Brain pericyte (primary cell): ENCODE measurements around the gene KLK1.
"Not testable (repeated sequence)": the region's sequence is repeated elsewhere in the genome, so short reads cannot be mapped to it uniquely, and the experiment has no call there.

ENCODE experiments used
- DNase-seq: peaks from one replicate; pipeline ENCODE4 v3.0.0-alpha.2; 2012; ENCODE audit warnings: low read depth, low spot score

Gene KLK1

DNA sequence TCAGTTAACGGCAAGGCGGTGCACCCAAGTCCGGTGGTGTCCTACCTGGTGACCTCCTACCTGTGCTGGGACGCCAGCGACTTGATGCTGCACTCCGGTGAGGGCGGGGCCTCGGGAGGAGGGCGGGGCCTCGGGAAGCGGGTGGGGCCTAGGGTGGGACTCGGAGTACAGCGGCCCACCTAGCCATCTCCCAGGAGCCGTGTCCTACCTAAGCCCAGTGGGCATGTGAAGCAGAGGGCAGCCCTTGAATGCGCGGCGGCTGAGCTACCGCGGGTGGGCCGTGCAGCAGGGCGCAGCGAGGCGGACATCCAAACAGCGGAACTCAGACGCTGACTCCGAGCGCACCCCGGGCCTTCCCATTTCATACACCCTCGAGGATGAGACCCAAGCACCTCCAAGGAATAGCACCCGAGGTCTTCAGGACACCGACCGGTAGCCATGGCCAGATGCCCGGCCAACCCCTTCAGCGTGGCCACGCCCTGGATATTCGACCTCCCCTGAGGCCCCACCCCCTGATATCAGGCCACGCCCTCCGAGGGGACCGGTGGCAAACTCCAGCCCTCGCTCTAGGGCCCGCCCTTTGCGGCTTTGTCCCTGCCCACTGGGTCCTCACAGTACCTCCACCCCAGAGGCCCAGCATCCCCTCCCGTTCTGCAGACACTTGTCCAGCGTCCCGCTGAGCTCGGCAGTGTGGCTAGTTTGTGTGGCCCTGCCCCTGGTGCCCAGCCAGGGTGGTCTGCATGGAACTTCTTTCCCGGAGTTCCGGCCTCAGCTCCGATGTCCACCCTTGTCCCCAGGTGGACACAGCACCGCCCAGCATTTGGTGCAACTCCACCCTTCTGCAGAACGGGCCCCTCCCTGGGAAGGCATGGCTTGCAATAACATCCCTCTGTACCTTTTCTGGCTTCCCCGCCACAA, 5.4 kb downstream of the KLK1 start:
- DNase-seq, result no peak

DNA sequence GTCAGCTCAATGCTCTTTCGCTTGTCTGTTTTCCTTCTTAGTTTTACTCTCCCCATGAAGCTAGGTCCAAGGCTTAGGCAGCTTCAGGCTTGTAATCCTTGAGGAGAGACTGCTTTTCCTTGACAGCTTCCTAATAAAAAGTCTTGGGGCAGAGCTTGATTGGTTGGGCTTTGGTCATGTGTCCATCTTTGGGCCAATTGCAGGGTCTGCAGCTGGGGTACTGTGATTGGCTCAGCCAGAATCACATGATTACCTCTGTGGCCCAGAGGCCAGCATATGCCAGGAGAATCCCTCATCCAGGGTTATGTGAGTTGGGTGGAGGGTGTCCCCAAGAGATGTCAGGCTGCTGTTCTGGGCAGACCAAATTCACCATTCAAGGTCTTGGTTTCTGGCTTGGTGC, 8.1 kb downstream of the KLK1 start:
- no peak for DNase-seq

DNA sequence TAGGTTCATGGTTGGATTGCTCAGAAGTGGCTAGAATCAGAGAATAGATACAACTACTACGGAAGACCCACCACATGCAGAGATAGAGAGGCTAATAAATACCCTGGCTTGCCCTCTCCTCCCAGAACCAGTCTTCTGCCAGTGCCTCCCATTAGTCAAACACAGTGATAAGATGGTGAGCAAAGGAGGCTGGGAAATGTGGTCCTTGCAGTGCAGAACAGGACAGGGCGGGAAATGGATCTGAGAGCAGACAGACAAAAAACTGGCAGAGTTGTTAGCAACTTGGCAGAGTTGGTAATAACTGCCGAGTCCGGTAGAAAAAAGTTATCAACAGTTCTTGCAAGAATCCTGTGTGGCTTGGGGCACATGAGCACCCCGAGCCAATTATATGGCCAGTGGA, 8.7 kb downstream of the KLK1 start:
- no peak for DNase-seq

DNA sequence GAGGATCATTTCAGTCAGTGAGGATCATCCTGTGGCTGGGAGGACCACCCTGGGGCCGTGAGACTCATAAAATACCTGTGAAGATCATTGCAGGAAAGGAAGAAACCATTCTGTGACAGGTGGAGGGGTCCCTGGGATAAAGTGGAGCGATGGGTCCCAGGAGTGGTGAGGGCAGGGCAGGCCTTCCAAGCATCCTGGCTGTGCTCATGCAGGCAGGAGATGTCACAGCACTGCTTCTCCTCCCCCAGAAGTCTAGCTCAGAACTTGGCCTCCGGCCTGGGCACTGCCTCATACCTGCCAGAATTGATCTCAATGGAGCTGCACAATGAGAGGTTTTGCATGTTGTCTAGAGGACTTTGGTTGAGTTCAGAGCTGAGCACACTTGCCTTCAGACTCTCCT, 11.1 kb downstream of the KLK1 start:
- DNase-seq, result no peak

DNA sequence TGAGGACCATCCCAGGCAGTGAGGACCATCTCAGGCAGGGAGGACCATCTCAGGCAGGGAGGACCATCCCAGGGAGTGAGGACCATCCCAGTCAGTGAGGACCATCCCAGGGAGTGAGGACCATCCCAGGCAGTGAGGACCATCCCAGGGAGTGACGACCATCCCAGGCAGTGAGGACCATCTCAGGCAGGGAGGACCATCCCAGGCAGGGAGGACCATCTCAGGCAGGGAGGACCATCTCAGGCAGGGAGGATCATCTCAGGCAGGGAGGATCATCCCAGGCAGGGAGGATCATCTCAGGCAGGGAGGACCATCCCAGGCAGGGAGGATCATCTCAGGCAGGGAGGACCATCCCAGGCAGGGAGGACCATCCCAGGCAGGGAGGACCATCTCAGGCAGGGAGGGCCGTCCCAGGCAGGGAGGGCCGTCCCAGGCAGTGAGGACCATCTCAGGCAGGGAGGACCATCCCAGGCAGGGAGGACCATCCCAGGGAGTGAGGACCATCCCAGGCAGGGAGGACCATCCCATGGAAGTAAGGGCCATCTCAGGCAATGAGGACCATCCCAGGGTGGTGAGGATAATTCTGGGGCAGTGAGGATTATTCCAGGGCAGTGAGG, 11.9 kb downstream of the KLK1 start:
- not testable (repeated sequence) for DNase-seq

DNA sequence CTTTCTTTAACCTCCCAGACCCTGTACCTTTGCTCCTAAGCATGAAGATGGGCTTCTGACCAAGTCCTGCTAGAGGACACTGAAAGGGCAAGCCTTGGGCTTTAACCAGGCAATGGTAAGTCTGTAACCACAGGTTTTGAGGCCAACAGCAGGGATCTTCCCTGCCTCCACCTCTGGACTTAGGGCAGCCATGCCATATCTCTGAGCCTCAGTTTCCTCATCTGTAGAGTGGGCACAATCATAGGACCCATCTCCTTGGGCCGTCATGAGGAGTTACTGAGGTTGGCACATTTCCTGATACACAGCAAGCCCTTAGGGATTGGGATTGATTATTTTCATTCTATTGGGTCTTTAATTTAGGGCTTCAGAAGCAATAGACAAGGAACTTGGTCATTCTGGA, 14.7 kb downstream of the KLK1 start:
- no peak for DNase-seq

DNA sequence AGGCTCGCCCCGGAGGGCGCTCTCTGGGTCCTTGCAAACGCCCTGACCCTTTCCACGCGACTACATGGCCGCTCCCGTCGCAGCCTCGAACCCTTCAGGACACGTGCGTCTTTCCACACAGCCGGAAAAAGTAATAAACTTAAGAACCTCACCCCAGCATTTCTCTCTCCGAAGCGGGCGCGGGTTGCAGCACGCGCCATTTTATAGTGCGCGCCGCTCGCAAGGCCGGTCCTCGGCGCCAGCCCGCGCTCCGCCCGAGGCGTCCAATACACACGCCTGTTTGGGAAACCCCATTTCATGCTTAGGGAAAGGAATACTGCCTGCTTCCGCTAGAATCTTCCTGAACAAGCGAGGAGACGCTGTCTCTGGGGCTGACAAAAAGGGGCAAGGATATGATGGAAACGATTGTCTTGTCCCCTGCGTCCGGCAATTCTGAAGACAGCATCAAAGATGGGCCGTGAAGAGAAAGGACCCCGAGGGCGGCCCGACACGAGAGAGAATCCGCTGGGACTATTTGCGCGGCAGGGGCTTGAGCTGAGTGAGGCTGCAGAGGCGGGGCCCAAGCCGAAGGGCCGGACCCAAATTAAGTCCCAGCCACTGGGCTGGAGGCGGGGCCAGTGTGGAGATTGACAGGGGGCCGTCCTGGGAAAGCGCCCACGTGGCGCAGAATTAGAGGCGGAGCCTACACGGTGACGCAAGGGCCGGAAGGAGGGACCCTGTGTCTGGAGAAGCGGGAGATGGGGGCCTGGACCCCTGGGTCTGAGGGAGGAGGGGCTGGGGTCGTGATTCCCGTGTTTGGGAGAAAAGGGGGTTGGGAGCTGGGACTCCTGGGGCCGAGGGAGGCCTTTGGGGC, 18.9 kb downstream of the KLK1 start:
- peak; percentile 96 for DNase-seq

DNA sequence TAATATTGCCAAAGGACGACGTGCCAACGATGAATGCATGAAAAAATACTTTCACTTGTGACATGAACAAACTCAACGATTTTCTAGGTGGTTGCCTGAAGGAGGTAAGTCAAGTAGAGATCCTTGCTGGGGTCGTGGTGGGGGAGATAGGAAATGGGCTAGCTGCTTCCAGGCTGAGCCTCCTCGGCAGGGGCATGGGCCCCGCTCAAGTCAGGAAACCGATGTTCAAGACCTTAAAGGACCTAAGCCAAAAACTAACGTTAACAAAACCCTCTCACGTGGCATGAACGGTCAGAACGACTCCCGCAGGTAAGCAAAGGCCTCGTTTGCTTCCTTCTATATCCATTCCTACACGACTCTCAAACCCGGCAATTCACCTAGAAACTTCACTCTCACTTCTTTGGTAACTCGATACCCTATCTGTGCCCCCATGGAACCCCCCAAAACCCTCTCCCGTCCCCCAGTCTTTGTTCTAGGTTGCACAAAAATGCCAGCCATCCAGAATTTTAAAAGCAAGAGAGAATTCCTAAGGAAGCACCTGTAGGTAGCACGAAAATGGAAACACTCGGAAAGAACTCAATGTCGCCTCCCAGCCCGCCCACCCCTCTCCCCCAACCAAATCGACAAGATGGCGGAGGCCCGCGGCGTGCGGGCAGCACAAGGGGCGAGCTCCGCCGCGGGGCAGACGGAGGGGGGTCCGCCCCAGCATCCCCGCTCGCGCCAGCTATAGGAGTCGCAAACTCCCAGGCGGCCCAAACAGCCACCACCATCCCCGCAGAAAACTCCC, 19.8 kb downstream of the KLK1 start:
- DNase-seq, result no peak

DNA sequence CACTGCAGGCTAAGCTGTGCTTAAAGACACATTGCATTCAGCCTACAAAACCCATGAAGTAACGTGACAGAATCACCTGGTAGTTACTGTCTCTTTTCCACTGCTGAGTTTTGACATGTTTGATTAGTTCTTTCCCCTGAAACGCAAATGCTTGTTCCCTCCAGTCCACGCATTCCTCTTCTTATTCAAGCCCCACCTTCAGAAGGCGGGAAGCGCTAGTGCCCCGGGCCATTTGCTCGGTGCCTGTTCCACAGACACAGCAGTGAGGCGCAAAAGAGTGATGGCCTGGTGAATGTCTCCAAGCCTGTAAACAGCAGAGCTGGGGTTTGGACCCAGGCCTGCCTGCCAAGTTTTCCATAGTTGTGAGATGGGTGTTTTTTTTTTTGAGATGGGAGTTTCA, 22.5 kb downstream of the KLK1 start:
- no peak for DNase-seq

DNA sequence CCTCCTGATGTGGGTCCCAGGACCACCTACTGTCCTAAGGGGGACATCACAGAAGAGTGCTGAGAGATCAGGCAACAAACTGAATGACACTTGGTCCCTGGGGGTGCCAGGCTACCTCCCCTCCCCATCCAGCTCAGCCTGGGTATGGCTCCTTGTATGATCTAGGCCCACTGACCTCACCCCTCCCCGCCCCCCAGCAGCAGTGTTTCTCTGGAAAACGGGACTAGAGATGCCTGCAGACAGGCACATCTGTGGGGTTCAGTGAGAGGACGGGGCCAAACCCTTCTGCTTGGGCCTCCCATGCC, 24.1 kb downstream of the KLK1 start:
- no peak for DNase-seq

DNA sequence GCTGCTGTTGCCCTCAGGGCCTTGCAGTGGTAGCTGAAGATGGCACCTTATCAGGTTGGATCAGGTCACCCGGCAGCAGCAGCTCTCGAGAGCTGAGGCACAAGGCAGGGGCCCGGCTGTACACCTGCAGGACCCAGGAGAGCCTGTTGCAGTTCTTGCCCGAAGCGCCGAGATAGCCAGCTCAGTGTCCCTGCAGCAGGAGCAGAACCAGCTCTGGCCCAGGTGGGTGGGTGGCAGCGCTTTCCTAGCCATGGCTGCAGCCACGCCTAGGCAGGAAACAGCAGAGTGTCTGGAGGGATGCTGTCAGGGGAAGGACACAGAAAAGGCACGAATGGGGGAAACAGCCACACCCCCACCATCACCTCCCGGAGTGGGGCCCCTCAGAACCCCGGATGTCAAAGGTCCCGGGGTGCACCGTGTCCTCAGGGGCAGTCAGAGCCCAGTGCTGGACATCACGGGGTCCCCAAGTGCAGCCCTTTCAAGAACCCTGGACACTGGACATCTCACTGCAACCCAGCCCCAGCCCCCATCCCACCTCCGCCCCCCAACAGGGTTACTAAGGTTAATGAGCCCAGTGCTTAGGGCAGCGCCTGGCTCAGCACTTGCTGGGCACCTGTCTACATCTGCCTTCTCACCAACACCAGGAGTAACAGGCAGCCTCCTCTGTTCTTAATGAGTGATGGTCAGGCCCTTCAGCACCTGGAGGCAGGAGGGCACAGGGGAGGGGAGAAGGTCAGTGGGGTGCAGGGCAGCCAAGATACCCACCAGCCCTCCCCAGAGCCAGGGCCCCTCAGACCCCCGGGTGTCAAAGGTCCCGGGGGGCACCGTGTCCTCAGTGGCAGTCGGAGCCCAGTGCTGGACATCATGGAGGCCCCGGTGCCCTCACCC, 24.7 kb downstream of the KLK1 start:
- no peak for DNase-seq

DNA sequence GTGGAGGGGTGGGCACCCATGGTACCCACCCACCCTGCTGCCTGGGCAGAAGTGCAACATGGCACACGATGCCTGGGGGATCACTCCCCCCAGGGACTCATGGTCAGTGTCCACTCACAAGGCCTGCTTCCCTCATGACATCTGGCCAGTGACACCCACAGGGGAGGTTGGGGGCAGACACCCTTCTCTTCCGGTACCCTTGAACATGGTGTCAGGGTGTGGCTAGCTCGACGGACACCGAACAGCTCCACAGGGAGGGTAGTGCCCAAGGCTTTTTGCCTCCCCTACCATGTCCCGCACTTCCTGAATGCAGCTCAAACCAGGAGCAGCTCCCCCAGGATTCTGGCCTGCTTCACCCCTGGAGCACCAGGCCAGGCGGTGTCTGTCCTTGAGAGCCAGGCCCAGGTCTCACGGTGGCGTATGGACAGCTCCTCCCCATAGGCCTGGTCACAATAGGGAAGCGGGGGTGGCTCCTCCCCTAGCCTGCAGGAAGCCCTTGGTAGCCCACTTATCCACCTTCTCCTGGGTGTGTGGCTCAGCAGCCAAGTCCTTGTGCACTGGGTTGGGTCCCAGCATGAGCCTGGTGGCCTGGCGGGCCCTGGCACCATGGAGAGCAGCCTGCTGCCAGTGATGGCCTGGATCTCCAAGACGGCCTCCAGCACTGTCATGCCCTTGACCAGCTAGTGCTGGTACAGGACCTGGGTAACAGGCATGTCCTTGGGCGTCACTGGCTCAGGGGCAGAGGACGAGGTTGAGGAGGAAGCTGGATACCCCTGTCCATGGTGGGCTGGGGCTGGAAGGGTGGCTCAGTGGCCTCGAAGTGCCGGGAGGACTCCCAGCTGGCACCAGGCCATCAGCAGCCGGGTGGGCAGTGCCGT, 25.6 kb downstream of the KLK1 start:
- DNase-seq, result no peak

DNA sequence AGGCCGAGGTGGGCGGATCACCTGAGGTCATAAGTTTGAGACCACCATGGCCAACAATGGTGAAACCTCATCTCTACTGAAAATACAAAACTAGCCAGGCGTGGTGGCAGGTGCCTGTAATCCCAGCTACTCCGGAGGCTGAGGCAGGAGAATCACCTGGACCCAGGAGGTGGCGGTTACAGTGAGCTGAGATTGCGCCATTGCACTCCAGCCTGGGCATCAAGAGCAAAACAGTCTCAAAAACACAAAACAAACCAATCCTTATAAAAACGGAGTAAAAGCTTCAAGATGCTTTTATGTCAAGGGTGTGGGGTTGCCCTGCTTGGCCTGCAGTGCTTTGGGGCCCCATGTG, 26.2 kb downstream of the KLK1 start:
- DNase-seq, result no peak

DNA sequence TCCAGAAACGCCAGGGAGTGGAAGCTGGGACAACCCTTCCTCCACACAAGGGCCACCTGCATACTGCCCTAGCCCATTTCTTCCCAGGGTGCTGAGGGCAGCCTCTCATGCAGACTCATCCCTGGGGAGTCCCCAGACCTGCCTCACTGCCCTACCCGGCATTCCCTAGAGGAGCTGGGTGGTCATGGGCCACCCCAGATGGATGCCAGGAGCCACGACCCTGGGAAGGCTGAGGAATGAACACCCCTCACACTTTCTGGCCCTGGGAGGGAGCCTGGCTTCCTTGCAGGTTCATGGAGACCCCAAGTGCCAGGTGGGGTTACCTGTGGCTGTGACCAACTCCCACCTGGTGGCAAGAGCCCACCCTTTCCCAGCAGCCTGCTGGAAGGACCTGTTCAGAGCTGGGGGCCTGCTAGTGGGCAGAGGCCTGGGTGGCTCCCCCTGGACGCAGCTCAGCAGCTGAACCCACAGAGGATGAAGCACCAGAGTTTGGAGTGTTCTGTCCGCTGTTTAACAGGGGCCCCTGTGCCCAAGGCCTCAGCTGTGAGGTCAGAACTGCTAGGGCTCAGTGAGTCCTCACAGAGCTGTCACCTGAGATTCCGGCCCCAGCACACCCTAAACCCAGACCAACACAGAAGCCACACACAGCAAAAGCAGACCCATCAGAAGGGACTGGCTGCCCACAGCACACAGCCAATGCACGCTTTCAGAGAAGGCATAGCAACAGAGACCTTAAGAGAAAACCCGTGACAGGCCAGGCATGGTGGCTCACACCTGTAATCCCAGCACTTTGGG, 26.8 kb downstream of the KLK1 start:
- DNase-seq, result no peak

DNA sequence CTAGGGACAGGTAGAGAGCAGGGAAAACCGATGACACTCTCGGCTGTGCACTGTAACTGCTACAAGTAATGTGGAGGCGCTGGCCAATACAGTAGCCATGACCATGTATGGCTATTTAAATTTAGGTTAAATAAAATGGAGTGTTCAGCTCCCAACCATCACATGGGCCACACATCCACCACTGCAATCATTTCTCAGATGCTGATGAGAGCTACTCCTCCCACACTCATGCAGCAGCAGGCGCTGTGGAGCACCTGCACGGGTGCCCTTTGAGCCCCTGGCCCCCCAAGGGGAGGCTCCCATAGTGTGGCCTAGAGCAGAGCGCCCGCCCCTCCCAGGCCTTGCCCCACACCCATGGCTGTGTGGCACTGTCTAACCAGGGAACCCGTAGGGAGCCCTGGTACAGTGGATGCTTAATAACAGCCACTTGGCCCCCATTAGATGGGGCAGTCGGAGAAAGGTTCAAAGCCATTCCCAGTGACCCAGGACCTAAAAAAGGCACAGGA, 27.4 kb downstream of the KLK1 start:
- DNase-seq, result no peak

DNA sequence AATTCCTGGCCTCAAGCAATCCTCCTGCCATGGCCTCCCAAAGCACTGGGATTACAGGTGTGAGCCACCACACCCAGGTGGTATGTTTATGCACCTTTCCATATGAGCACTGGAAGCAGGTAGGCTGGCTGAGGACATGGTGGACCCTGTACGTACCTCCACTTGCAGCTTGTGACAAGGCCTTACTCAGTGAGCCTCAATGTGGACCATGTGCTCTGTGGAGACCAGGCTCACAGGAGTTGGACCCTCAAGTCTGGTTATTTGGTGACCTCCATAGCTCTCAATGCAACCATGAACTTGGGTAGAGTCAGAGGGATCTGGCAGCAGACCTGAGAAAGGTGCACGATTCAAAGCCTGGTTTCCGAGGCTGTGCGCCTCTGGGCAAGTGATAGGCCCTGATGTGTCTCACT, 27.9 kb downstream of the KLK1 start:
- DNase-seq, result no peak

DNA sequence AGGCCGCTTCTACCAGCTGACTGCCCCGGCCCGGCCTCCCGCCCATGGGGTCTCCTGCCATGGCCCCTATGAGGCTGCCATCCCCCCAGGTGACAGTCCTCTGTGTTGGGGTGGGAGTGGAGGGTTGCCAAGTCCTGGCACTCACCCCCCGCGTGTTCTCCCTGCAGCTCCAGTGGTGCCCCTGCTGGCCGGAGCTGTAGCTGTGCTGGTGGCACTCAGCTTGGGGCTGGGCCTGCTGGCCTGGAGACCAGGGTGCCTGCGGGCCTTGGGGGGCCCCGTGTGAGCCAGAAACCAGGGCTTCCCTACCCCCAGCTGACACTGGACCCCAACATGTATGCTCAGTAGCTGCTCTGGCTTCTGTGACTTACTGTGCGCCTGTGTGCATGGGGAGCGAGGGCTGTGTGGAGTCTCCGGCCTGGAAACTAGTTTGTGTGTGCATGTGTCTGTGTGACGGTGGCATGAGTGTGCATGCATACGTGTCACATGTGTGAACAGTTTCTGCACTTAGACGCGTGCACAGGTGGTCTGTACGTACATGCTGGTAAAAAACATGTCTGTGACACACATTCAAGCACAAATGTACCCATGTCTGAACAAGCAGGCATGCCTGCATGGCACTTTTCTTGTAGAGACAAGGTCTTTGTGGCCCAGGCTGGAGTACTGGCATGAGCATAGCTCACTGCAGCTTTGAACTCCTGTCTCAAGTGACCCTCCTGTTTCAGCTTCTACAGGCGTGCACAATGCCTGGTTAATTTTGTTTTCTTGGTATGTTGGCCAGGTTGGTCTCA, 28.5 kb downstream of the KLK1 start:
- DNase-seq, result no peak
